ENCODE measurements around the gene TTLL11.

DNA sequence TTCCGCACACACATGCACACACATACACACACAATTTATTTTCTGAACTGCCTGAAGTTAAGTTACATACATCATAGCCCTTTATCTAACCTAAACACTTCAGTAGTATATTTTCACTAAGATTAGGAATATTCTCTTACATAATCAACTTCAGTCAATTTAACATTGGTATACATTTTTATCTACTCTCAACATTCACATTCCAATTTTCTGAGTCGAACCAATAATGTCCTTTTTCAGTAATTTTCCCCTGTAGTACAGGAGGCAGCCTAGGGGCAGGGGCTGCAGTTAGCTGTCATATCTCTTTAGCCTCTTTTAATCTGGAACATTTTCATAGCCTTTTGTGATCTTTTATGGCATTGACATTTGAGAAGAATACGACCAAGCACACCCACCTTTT lies 291.5 kb downstream of the TTLL11 start:
- TF ChIP-seq CTCF (IDR thresholded peaks at IDR 0.05) (no peak), POLR2AphosphoS5 (IDR thresholded peaks at IDR 0.05) (no peak), POLR2A (IDR thresholded peaks at IDR 0.05) (no peak)

Measured in prostate gland (tissue), 2 donors.